ENCODE data around the gene C3orf22.

C3orf22 gene

DNA sequence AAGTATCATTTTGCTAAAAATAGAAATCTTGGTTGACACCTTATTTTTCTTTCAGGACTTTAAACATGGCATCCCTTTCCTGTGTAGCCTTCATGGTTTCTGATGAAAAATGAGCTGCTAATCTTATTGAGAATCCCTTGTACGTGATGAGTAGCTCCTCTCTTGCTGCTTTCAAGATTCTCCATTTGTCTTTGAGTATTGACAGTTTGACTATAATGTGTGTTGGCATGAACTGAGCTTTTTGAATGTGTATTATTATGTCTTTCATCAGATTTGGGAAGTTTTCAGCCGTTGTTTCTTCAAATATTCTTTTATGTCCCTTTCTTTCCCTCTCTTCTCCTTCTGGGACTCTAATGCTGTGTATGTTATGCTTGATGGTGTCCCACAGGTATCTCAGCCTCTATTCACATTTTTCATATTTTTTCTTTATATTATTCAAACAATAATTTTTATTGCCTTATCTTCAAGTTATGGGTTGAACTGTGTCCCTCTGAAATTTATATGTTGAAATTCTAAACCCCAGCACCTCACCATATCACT, 4.1 kb upstream of the C3orf22 start:
- H3K27me3 ChIP-seq (replicated peaks; ENCODE audit: control insufficient read depth, insufficient read depth, low read length), result peaks cover 1% of the 10 kb centered on the region
- no peak for DNase-seq (ENCODE audit: extremely low read depth, insufficient read length)

DNA sequence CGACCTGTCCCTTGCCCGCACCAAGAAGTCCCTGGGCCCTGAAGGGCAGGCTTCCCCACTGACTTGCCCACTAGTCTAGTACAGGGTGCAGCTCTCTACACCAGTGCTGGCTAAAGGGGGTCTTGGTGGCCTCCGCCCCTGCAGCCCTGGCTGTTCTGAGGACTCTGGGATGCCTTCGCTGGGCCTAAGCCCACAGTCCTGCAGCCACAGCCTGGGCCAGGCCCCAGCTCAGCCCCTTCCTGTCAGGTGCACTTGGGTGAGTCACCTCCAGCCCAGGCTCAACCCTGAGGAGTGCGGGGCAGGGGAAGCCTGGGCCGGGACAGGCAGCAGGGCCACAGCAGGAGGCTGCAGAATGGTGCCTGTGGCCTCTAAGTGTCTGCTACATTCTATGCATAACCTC, 971 bp downstream of the C3orf22 start:
- no peak overlapping the region for H3K4me3 ChIP-seq (replicated peaks; ENCODE audit: low read depth, low read length)
- no peak for DNase-seq (ENCODE audit: extremely low read depth, insufficient read length)
- TF ChIP-seq, protein P1, sequence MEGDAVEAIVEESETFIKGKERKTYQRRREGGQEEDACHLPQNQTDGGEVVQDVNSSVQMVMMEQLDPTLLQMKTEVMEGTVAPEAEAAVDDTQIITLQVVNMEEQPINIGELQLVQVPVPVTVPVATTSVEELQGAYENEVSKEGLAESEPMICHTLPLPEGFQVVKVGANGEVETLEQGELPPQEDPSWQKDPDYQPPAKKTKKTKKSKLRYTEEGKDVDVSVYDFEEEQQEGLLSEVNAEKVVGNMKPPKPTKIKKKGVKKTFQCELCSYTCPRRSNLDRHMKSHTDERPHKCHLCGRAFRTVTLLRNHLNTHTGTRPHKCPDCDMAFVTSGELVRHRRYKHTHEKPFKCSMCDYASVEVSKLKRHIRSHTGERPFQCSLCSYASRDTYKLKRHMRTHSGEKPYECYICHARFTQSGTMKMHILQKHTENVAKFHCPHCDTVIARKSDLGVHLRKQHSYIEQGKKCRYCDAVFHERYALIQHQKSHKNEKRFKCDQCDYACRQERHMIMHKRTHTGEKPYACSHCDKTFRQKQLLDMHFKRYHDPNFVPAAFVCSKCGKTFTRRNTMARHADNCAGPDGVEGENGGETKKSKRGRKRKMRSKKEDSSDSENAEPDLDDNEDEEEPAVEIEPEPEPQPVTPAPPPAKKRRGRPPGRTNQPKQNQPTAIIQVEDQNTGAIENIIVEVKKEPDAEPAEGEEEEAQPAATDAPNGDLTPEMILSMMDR (IDR thresholded peaks at IDR 0.05; ENCODE audit: insufficient read depth, low read length, poor library complexity, severe bottlenecking), result no peak
- no peaks in the 10 kb centered on the region for H3K36me3 ChIP-seq (ENCODE audit: control insufficient read depth, insufficient read depth, low read length)
- H3K27me3 ChIP-seq (replicated peaks; ENCODE audit: control insufficient read depth, insufficient read depth, low read length), result peaks cover 1% of the 10 kb centered on the region

More for the DNA sequence above, 4.1 kb upstream of the C3orf22 start:
- Histone ChIP-seq H3K36me3 (ENCODE audit: control insufficient read depth, insufficient read depth, low read length) (no peaks in the 10 kb centered on the region), H3K4me3 (replicated peaks; ENCODE audit: low read depth, low read length) (no peak overlapping the region)
- TF ChIP-seq, protein P1 (IDR thresholded peaks at IDR 0.05; ENCODE audit: insufficient read depth, low read length, poor library complexity, severe bottlenecking), result no peak

GRCh38 chr3:126557415-126557745, 1.4 kb downstream of the C3orf22 start:
- Histone ChIP-seq H3K4me3 (replicated peaks; ENCODE audit: low read depth, low read length) (no peak overlapping the region), H3K36me3 (ENCODE audit: control insufficient read depth, insufficient read depth, low read length) (no peaks in the 10 kb centered on the region), H3K27me3 (replicated peaks; ENCODE audit: control insufficient read depth, insufficient read depth, low read length) (peaks cover 1% of the 10 kb centered on the region)
- TF ChIP-seq, protein P1 (IDR thresholded peaks at IDR 0.05; ENCODE audit: insufficient read depth, low read length, poor library complexity, severe bottlenecking), result no peak
- no peak for DNase-seq (ENCODE audit: extremely low read depth, insufficient read length)

DNA sequence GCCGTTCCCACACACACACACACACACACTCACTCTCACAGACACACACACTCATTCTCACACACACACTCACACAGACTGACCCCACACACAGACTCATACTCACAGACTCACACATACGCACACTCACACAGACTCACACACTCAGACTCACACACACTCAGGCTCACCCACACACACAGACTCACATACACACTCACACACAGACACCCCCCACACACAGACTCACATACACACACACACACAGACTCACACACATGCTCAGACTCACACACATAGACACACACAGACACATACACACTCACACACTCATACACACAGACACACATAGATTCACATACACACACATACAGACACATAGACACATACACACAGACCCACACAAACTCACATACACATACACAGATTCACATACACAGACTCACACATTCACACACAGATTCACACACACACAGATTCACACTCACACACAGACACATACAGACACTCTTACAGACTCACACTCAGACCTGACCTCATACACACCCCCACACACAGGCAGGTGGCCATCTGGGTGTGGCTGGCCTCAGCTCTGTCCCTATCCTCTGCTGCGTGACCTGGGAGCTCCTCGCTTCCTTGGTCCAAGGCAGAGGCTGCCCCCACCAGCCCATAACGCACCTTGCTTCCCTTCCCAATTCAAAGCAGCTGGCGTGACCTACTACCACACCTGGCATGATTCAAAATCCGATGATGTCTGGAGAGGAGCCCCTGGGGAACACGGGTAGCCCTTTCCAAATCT, 1.9 kb downstream of the C3orf22 start:
- Histone ChIP-seq H3K36me3 (ENCODE audit: control insufficient read depth, insufficient read depth, low read length) (no peaks in the 10 kb centered on the region), H3K27me3 (replicated peaks; ENCODE audit: control insufficient read depth, insufficient read depth, low read length) (peaks cover 1% of the 10 kb centered on the region), H3K4me3 (replicated peaks; ENCODE audit: low read depth, low read length) (no peak overlapping the region)
- TF ChIP-seq, protein P1 (IDR thresholded peaks at IDR 0.05; ENCODE audit: insufficient read depth, low read length, poor library complexity, severe bottlenecking), result no peak
- no peak for DNase-seq (ENCODE audit: extremely low read depth, insufficient read length)

GRCh38 chr3:126555795-126556636, 2.7 kb downstream of the C3orf22 start:
- no peaks in the 10 kb centered on the region for H3K36me3 ChIP-seq (ENCODE audit: control insufficient read depth, insufficient read depth, low read length)
- H3K4me3 ChIP-seq (replicated peaks; ENCODE audit: low read depth, low read length), result no peak overlapping the region
- H3K27me3 ChIP-seq (replicated peaks; ENCODE audit: control insufficient read depth, insufficient read depth, low read length), result peaks cover 1% of the 10 kb centered on the region
- TF ChIP-seq, protein P1 (IDR thresholded peaks at IDR 0.05; ENCODE audit: insufficient read depth, low read length, poor library complexity, severe bottlenecking), result no peak
- DNase-seq (ENCODE audit: extremely low read depth, insufficient read length), result no peak
